Skeletal muscle satellite cell (primary cell): ENCODE results near the gene CCR7.
"Not testable (repeated sequence)": the region's sequence is repeated elsewhere in the genome, so short reads cannot be mapped to it uniquely, and the experiment has no call there.

Source experiments
- H3K27me3 ChIP-seq: 2 replicates; pipeline ENCODE4 v1.7.0; 2013; ENCODE audit warnings: low read length; ENCODE audit not compliant: control insufficient read depth, insufficient read depth
- H3K36me3 ChIP-seq: 2 replicates; pipeline ENCODE4 v1.7.0; 2013; ENCODE audit warnings: mild to moderate bottlenecking, control low read depth, low read length; ENCODE audit not compliant: insufficient read depth
- H3K4me1 ChIP-seq: 2 replicates; pipeline ENCODE4 v1.7.0; 2013; ENCODE audit warnings: low read length; ENCODE audit not compliant: control insufficient read depth, insufficient read depth
- H3K4me2 ChIP-seq: 2 replicates; pipeline ENCODE4 v1.7.0; 2013; ENCODE audit warnings: mild to moderate bottlenecking, low read length
- H3K4me3 ChIP-seq: 2 replicates; pipeline ENCODE4 v1.7.0; 2013; ENCODE audit warnings: low read length
- H3K9ac ChIP-seq: 2 replicates; pipeline ENCODE4 v1.7.0; 2013; ENCODE audit warnings: mild to moderate bottlenecking, low read depth, low read length, moderate library complexity
- H3K9me3 ChIP-seq: replicated peaks from 2 replicates; pipeline ENCODE4 v1.7.0; 2013; ENCODE audit warnings: mild to moderate bottlenecking, control low read depth, low read length

CCR7 gene

GRCh38 chr17:40551879-40552768 is 13.1 kb downstream of the CCR7 start:
- H3K4me1 ChIP-seq, result peaks cover 89% of the 10 kb centered on the region

GRCh38 chr17:40551091-40551878 is 14.0 kb downstream of the CCR7 start:
- H3K4me1 ChIP-seq, result peaks cover 82% of the 10 kb centered on the region
- peaks cover 11% of the 10 kb centered on the region for H3K36me3 ChIP-seq
- H3K4me3 ChIP-seq, result peak overlapping the region; percentile 37
- H3K27me3 ChIP-seq, result no peaks in the 10 kb centered on the region
- peak overlapping the region; percentile 71 for H3K4me2 ChIP-seq
- H3K9me3 ChIP-seq, result no peaks in the 10 kb centered on the region
- peak overlapping the region; percentile 94 for H3K9ac ChIP-seq

More at GRCh38 chr17:40551879-40552768, 13.1 kb downstream of the CCR7 start:
- peaks cover 11% of the 10 kb centered on the region for H3K36me3 ChIP-seq
- H3K4me3 ChIP-seq, result peak overlapping the region; percentile 56
- H3K4me2 ChIP-seq, result peak overlapping the region; percentile 78
- peak overlapping the region; percentile 94 for H3K9ac ChIP-seq
- no peaks in the 10 kb centered on the region for H3K27me3 ChIP-seq
- no peaks in the 10 kb centered on the region for H3K9me3 ChIP-seq

GRCh38 chr17:40550608-40551007 is 14.7 kb downstream of the CCR7 start:
- Histone ChIP-seq H3K4me2 (peak overlapping the region; percentile 23), H3K27me3 (no peaks in the 10 kb centered on the region), H3K36me3 (peaks cover 11% of the 10 kb centered on the region), H3K9ac (peak overlapping the region; percentile 94), H3K4me1 (peaks cover 79% of the 10 kb centered on the region), H3K9me3 (no peaks in the 10 kb centered on the region), H3K4me3 (peak overlapping the region; percentile 1)

GRCh38 chr17:40548982-40549685 is 16.1 kb downstream of the CCR7 start:
- H3K4me2 ChIP-seq, result peak overlapping the region; percentile 23
- H3K9ac ChIP-seq, result peak overlapping the region; percentile 94
- no peaks in the 10 kb centered on the region for H3K36me3 ChIP-seq
- no peaks in the 10 kb centered on the region for H3K9me3 ChIP-seq
- peaks cover 68% of the 10 kb centered on the region for H3K4me1 ChIP-seq
- H3K4me3 ChIP-seq, result no peak overlapping the region
- H3K27me3 ChIP-seq, result no peaks in the 10 kb centered on the region

GRCh38 chr17:40548491-40548981 is 16.7 kb downstream of the CCR7 start:
- no peak overlapping the region for H3K4me3 ChIP-seq
- peak overlapping the region; percentile 94 for H3K9ac ChIP-seq
- H3K4me1 ChIP-seq, result peaks cover 63% of the 10 kb centered on the region
- H3K36me3 ChIP-seq, result no peaks in the 10 kb centered on the region
- no peaks in the 10 kb centered on the region for H3K27me3 ChIP-seq
- no peaks in the 10 kb centered on the region for H3K9me3 ChIP-seq
- H3K4me2 ChIP-seq, result peak overlapping the region; percentile 23

- H3K9ac ChIP-seq, result peak overlapping the region; percentile 94
- H3K4me2 ChIP-seq, result no peak overlapping the region
- no peaks in the 10 kb centered on the region for H3K36me3 ChIP-seq
- H3K4me1 ChIP-seq, result peaks cover 63% of the 10 kb centered on the region
- H3K4me3 ChIP-seq, result no peak overlapping the region
- no peaks in the 10 kb centered on the region for H3K27me3 ChIP-seq
- H3K9me3 ChIP-seq, result no peaks in the 10 kb centered on the region
Measured at GRCh38 chr17:40547785-40548478, 17.3 kb downstream of the CCR7 start.

GRCh38 chr17:40547079-40547784 is 18.0 kb downstream of the CCR7 start:
- Histone ChIP-seq H3K4me3 (no peak overlapping the region), H3K9ac (peak overlapping the region; percentile 94), H3K4me1 (peaks cover 63% of the 10 kb centered on the region), H3K9me3 (no peaks in the 10 kb centered on the region), H3K4me2 (no peak overlapping the region), H3K27me3 (no peaks in the 10 kb centered on the region), H3K36me3 (no peaks in the 10 kb centered on the region)

- not testable (repeated sequence) for H3K36me3 ChIP-seq, H3K9ac ChIP-seq, H3K9me3 ChIP-seq, H3K4me2 ChIP-seq, H3K27me3 ChIP-seq, H3K4me3 ChIP-seq
- H3K4me1 ChIP-seq, result peaks cover 63% of the 10 kb centered on the region
Measured at GRCh38 chr17:40546497-40546896, 18.8 kb downstream of the CCR7 start.

GRCh38 chr17:40545660-40546059 is 19.6 kb downstream of the CCR7 start:
- peaks cover 56% of the 10 kb centered on the region for H3K4me1 ChIP-seq
- no peaks in the 10 kb centered on the region for H3K9me3 ChIP-seq
- H3K4me3 ChIP-seq, result no peak overlapping the region

GRCh38 chr17:40542558-40543411 is 22.5 kb downstream of the CCR7 start:
- Histone ChIP-seq H3K9me3 (no peaks in the 10 kb centered on the region), H3K4me1 (peaks cover 40% of the 10 kb centered on the region), H3K36me3 (no peaks in the 10 kb centered on the region), H3K4me3 (no peak overlapping the region), H3K4me2 (no peak overlapping the region), H3K27me3 (no peaks in the 10 kb centered on the region), H3K9ac (peak overlapping the region; percentile 63)

More at GRCh38 chr17:40545660-40546059, 19.6 kb downstream of the CCR7 start:
- Histone ChIP-seq H3K9ac (no peak overlapping the region), H3K27me3 (no peaks in the 10 kb centered on the region), H3K36me3 (no peaks in the 10 kb centered on the region), H3K4me2 (no peak overlapping the region)
